Measurements from ENCODE around the gene PPL.
"Not testable (repeated sequence)": the region's sequence is repeated elsewhere in the genome, so short reads cannot be mapped to it uniquely, and the experiment has no call there.

The PPL gene

GRCh38 chr16:4936991-4937781, at the start of gene PPL:
TSS of gene PPL (minus strand) at chr16:4937148. CDS start at chr16:4937045, 103 bp downstream.
- no peak for DNase-seq

- no peak for DNase-seq
These were observed 47.4 kb upstream of the PPL start for GRCh38 chr16:4984174-4984990.

- no peak for DNase-seq
These were observed 45.3 kb upstream of the PPL start for GRCh38 chr16:4982056-4982867.

- DNase-seq: no peak
These were observed 44.5 kb upstream of the PPL start for GRCh38 chr16:4981473-4981872.

GRCh38 chr16:4980691-4981090, 43.7 kb upstream of the PPL start:
- no peak for DNase-seq

GRCh38 chr16:4979736-4980660, 43.0 kb upstream of the PPL start:
- DNase-seq: no peak

GRCh38 chr16:4979164-4979563, 42.2 kb upstream of the PPL start:
- no peak for DNase-seq

GRCh38 chr16:4976611-4977145, 39.7 kb upstream of the PPL start:
- DNase-seq: peak; percentile 41

- no peak for DNase-seq
These were observed 39.1 kb upstream of the PPL start for GRCh38 chr16:4976079-4976478.

GRCh38 chr16:4972938-4973587, 36.1 kb upstream of the PPL start:
- no peak for DNase-seq

- DNase-seq: no peak
These were observed 33.1 kb upstream of the PPL start for GRCh38 chr16:4970010-4970409.

GRCh38 chr16:4968879-4969483, 32.0 kb upstream of the PPL start:
- DNase-seq: no peak

- DNase-seq: not testable (repeated sequence)
These were observed 31.3 kb upstream of the PPL start for GRCh38 chr16:4968278-4968677.

GRCh38 chr16:4966736-4967453, 29.9 kb upstream of the PPL start:
- no peak for DNase-seq

- DNase-seq: not testable (repeated sequence)
These were observed 26.6 kb upstream of the PPL start for GRCh38 chr16:4963527-4963926.

- no peak for DNase-seq
These were observed 25.8 kb upstream of the PPL start for GRCh38 chr16:4962716-4963115.

GRCh38 chr16:4960579-4960978, 23.6 kb upstream of the PPL start:
- DNase-seq: no peak

- DNase-seq: no peak
These were observed 21.8 kb upstream of the PPL start for GRCh38 chr16:4958510-4959438.

Data from NCI-H1092 (cell line).